HepG2 (cell line): Measurements from ENCODE around the gene TMEM116. TPM values are rescaled to one million over a fixed set of nuclear protein-coding genes. Genes with fewer than 3 reads are reported as not detected.

Experiments used
- EZH2 ChIP-seq: conservative IDR thresholded peaks from 2 replicates; pipeline ENCODE4 v1.6.1; 2012; ENCODE audit warnings: mild to moderate bottlenecking, low read depth, low read length, moderate library complexity
- FOXA1 ChIP-seq, 2 experiments: fragments of 450-650 bp in 1 of 2; sonication (generic) in 1 of 2; formaldehyde crosslinking in 1 of 2; IDR thresholded peaks; 2 replicates each; pipeline versions ENCODE4 v1.4.0 to v1.6.1; 2016 to 2020; ENCODE audit warnings: missing genetic modification reagents in 1 of 2
- IRF2 ChIP-seq: IDR thresholded peaks from 2 replicates; pipeline ENCODE4 v1.6.1; 2018; ENCODE audit warnings: missing genetic modification reagents, missing compliant biosample characterization
- MTA3 ChIP-seq: sonication (generic); formaldehyde crosslinking; IDR thresholded peaks from 2 replicates; pipeline ENCODE4 v1.4.0; 2020; ENCODE audit warnings: missing genetic modification reagents
- PAF1 ChIP-seq: IDR thresholded peaks from 2 replicates; pipeline ENCODE4 v1.6.1; 2016; ENCODE audit warnings: missing genetic modification reagents, missing compliant biosample characterization
- TEAD2 ChIP-seq: sonication (generic); formaldehyde crosslinking; IDR thresholded peaks from 2 replicates; pipeline ENCODE4 v1.9.0; 2021; ENCODE audit warnings: missing genetic modification reagents
- ZFP1 ChIP-seq: IDR thresholded peaks from 2 replicates; pipeline ENCODE4 v1.6.1; 2016
- ZNF367 ChIP-seq: sonication (generic); formaldehyde crosslinking; IDR thresholded peaks from 2 replicates; pipeline ENCODE4 v1.4.0; 2020; ENCODE audit warnings: missing genetic modification reagents, borderline replicate concordance
- polyA plus RNA-seq, 8 experiments: library from polyadenylated mRNA; depleted of rRNA in 3 of 8; stranded (reverse) in 7 of 8; unstranded in 1 of 8; fragments of >200 nt; fragmentation: Illumina TruSeq in 4 of 8; extraction: Trizol in 4 of 8; gene quantifications; 2 replicates each; pipeline versions ENCODE4 v1.2.1 to v1.2.3, GENCODE V29; 2011 to 2016; ENCODE audit warnings: low read depth in 4 of 8, missing spikeins in 1 of 8, mixed read lengths in 1 of 8; ENCODE audit not compliant: insufficient read depth in 1 of 8
- total RNA-seq, 5 experiments: library from RNA; depleted of rRNA; stranded (reverse); fragments of >200 nt; fragmentation: Illumina TruSeq; extraction: Trizol; gene quantifications; 2 replicates each; pipeline ENCODE4 v1.2.3, GENCODE V29; 2016; ENCODE audit warnings: low read depth in 1 of 5
- TF ChIP-seq, protein P1 (sequence below): sonication (generic); formaldehyde crosslinking; IDR thresholded peaks from 2 replicates; pipeline ENCODE4 v1.9.0; 2022; ENCODE audit warnings: missing genetic modification reagents, mild to moderate bottlenecking, borderline replicate concordance
- TF ChIP-seq, protein P2 (sequence below), 2 experiments: sonication (generic) in 1 of 2; formaldehyde crosslinking in 1 of 2; IDR thresholded peaks; 2 replicates each; pipeline versions ENCODE4 v1.6.1 to v1.9.0; 2014 to 2022; ENCODE audit warnings: antibody characterized with exemption in 1 of 2, borderline replicate concordance in 1 of 2, inconsistent platforms in 1 of 2, low read depth in 1 of 2, missing genetic modification reagents in 1 of 2
- TF ChIP-seq, protein P3 (sequence below): sonication (generic); formaldehyde crosslinking; IDR thresholded peaks from 2 replicates; pipeline ENCODE4 v1.4.0; 2020; ENCODE audit warnings: missing genetic modification reagents, borderline replicate concordance

The TMEM116 gene
- total and polyA plus RNA-seq, 2 of the 13 experiments (the other 11 are each of a cell fraction or from before 2014, with no cell fraction given) = 14.0 to 17.8 TPM

DNA sequence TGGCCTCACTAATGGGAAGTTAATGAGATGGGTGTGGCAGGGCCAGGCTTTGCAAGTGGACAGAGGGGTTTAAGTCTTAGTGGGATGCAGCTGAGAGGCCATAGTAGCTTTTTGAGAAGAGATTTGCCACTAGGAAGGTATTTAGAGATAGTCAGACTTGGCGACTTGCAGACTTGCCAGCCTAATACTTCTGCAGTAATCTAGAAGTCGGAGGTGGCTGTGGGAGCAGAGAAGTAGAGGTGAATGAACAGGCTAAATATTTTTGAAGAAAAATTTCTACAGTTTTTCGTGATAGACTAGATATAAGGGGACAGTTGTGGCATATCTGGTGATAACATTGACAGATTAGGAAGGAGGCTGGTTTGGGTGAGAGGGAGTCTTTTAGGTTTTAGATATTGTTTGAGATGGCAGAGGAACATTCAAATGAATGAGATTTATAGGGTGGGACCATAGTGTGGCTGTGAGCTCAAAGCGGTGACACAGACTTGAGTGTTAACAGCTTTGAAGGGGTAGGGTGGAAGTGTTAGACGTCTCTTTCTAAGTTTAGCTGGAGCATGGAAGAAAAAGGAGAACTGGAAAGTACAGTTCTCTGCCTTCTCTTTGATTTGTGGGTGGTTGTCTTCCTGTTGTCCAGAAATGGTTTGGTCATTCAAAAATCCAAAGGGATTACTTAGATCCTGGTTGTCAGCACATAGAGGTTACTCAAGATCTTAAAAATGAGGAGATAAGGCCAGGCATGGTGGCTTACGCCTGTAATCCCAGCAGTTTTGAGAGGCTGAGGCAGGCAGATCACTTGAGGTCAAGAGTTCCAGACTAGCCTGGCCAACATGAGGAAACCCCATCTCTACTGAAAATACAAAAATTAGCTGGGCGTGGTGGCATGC, 126.1 kb downstream of the TMEM116 start (continued):
- TF ChIP-seq, protein P1, sequence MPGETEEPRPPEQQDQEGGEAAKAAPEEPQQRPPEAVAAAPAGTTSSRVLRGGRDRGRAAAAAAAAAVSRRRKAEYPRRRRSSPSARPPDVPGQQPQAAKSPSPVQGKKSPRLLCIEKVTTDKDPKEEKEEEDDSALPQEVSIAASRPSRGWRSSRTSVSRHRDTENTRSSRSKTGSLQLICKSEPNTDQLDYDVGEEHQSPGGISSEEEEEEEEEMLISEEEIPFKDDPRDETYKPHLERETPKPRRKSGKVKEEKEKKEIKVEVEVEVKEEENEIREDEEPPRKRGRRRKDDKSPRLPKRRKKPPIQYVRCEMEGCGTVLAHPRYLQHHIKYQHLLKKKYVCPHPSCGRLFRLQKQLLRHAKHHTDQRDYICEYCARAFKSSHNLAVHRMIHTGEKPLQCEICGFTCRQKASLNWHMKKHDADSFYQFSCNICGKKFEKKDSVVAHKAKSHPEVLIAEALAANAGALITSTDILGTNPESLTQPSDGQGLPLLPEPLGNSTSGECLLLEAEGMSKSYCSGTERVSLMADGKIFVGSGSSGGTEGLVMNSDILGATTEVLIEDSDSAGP (CRISPR knock-in tag) = no peak
- TF ChIP-seq, protein P2, sequence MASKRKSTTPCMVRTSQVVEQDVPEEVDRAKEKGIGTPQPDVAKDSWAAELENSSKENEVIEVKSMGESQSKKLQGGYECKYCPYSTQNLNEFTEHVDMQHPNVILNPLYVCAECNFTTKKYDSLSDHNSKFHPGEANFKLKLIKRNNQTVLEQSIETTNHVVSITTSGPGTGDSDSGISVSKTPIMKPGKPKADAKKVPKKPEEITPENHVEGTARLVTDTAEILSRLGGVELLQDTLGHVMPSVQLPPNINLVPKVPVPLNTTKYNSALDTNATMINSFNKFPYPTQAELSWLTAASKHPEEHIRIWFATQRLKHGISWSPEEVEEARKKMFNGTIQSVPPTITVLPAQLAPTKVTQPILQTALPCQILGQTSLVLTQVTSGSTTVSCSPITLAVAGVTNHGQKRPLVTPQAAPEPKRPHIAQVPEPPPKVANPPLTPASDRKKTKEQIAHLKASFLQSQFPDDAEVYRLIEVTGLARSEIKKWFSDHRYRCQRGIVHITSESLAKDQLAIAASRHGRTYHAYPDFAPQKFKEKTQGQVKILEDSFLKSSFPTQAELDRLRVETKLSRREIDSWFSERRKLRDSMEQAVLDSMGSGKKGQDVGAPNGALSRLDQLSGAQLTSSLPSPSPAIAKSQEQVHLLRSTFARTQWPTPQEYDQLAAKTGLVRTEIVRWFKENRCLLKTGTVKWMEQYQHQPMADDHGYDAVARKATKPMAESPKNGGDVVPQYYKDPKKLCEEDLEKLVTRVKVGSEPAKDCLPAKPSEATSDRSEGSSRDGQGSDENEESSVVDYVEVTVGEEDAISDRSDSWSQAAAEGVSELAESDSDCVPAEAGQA (IDR thresholded peaks at IDR 0.05; ENCODE audit: low read depth) = no peak
- TF ChIP-seq, protein P2 (CRISPR knock-in tag; IDR thresholded peaks at IDR 0.05; ENCODE audit: borderline replicate concordance) = no peak
- TF ChIP-seq ZNF367 = no peak
- TF ChIP-seq PAF1 (CRISPR knock-in tag) = no peak
- TF ChIP-seq MTA3 (CRISPR knock-in tag) = no peak
- TF ChIP-seq, protein P3, sequence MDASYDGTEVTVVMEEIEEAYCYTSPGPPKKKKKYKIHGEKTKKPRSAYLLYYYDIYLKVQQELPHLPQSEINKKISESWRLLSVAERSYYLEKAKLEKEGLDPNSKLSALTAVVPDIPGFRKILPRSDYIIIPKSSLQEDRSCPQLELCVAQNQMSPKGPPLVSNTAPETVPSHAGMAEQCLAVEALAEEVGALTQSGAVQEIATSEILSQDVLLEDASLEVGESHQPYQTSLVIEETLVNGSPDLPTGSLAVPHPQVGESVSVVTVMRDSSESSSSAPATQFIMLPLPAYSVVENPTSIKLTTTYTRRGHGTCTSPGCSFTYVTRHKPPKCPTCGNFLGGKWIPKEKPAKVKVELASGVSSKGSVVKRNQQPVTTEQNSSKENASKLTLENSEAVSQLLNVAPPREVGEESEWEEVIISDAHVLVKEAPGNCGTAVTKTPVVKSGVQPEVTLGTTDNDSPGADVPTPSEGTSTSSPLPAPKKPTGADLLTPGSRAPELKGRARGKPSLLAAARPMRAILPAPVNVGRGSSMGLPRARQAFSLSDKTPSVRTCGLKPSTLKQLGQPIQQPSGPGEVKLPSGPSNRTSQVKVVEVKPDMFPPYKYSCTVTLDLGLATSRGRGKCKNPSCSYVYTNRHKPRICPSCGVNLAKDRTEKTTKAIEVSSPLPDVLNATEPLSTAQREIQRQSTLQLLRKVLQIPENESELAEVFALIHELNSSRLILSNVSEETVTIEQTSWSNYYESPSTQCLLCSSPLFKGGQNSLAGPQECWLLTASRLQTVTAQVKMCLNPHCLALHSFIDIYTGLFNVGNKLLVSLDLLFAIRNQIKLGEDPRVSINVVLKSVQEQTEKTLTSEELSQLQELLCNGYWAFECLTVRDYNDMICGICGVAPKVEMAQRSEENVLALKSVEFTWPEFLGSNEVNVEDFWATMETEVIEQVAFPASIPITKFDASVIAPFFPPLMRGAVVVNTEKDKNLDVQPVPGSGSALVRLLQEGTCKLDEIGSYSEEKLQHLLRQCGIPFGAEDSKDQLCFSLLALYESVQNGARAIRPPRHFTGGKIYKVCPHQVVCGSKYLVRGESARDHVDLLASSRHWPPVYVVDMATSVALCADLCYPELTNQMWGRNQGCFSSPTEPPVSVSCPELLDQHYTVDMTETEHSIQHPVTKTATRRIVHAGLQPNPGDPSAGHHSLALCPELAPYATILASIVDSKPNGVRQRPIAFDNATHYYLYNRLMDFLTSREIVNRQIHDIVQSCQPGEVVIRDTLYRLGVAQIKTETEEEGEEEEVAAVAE (CRISPR knock-in tag) = no peak
- TF ChIP-seq TEAD2 (CRISPR knock-in tag) = no peak
- TF ChIP-seq EZH2 = no peak
- no peak for TF ChIP-seq ZFP1 (CRISPR knock-in tag)
- no peak for TF ChIP-seq IRF2
- TF ChIP-seq FOXA1 (IDR thresholded peaks at IDR 0.05) = no peak
- no peak for TF ChIP-seq FOXA1 (CRISPR knock-in tag; IDR thresholded peaks at IDR 0.05)
